Thyroid gland (tissue), 4 donors: ENCODE data around the gene KDELR3.

Source experiments
- POLR2A ChIP-seq, 2 donors: fragments of 450-650 bp; IDR thresholded peaks; one replicate each; pipeline ENCODE4 v1.6.1; 2017; ENCODE audit warnings: antibody characterized with exemption in 2 of 2, mild to moderate bottlenecking in 2 of 2, moderate library complexity in 1 of 2
- TF ChIP-seq, protein P1 (sequence below), 6 experiments: fragments of 200-600 bp in 3 of 6; fragments of 450-650 bp in 3 of 6; sonication (generic) in 3 of 6; IDR thresholded peaks; one replicate each; pipeline ENCODE4 v1.5.1; 2016 to 2019; ENCODE audit warnings: antibody characterized with exemption in 6 of 6, mild to moderate bottlenecking in 2 of 6, inconsistent platforms in 1 of 6, moderate library complexity in 1 of 6

- TF ChIP-seq, protein P1, sequence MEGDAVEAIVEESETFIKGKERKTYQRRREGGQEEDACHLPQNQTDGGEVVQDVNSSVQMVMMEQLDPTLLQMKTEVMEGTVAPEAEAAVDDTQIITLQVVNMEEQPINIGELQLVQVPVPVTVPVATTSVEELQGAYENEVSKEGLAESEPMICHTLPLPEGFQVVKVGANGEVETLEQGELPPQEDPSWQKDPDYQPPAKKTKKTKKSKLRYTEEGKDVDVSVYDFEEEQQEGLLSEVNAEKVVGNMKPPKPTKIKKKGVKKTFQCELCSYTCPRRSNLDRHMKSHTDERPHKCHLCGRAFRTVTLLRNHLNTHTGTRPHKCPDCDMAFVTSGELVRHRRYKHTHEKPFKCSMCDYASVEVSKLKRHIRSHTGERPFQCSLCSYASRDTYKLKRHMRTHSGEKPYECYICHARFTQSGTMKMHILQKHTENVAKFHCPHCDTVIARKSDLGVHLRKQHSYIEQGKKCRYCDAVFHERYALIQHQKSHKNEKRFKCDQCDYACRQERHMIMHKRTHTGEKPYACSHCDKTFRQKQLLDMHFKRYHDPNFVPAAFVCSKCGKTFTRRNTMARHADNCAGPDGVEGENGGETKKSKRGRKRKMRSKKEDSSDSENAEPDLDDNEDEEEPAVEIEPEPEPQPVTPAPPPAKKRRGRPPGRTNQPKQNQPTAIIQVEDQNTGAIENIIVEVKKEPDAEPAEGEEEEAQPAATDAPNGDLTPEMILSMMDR (IDR thresholded peaks at IDR 0.05): no peak
- no peak for TF ChIP-seq POLR2A (IDR thresholded peaks at IDR 0.05)
Observed at GRCh38 chr22:38487946-38488345, 20.1 kb downstream of the KDELR3 start.
